H1 (cell line): ENCODE measurements around the gene NBAS. TPM values are rescaled to one million over a fixed set of nuclear protein-coding genes. Genes with fewer than 3 reads are reported as not detected.

Source experiments
- CHD7 ChIP-seq: fragments of 300-600 bp; sonication (generic); IDR thresholded peaks from 2 replicates; pipeline ENCODE4 v1.7.1; 2012; ENCODE audit warnings: low read length, moderate library complexity, mild to moderate bottlenecking, inconsistent platforms; ENCODE audit not compliant: insufficient replicate concordance
- GTF2F1 ChIP-seq: IDR thresholded peaks from 2 replicates; pipeline ENCODE4 v1.6.1; 2012; ENCODE audit warnings: low read depth, low read length, improper control_type of control experiment, borderline replicate concordance
- KDM5A ChIP-seq: fragments of 200-600 bp; IDR thresholded peaks from 2 replicates; pipeline ENCODE4 v1.7.1; 2012; ENCODE audit warnings: mild to moderate bottlenecking, low read length, inconsistent platforms, mixed read lengths
- NANOG ChIP-seq: IDR thresholded peaks from 2 replicates; pipeline ENCODE4 v1.6.1; 2011; ENCODE audit warnings: low read length, low read depth, mild to moderate bottlenecking, inconsistent platforms; ENCODE audit not compliant: insufficient read depth, poor library complexity, severe bottlenecking
- RFX5 ChIP-seq: IDR thresholded peaks from 2 replicates; pipeline ENCODE4 v1.6.1; 2011; ENCODE audit warnings: low read depth, low read length, improper control_type of control experiment, borderline replicate concordance
- polyA plus RNA-seq, 7 experiments: library from polyadenylated mRNA; depleted of rRNA in 3 of 7; stranded (reverse) in 5 of 7; unstranded in 2 of 7; fragments of >200 nt in 5 of 7; fragments of 200-250 nt in 2 of 7; gene quantifications; 1 replicate in 5 of 7; 2 replicates in 1 of 7; 4 replicates in 1 of 7; pipeline versions ENCODE4 v1.2.1 to v1.2.3, GENCODE V29; 2011 to 2013; ENCODE audit warnings: missing spikeins in 2 of 7, mixed read lengths in 2 of 7
- total RNA-seq: library from RNA; stranded (reverse); fragmentation: NEBNext Ultra II Directional; extraction: Animal tissue kit (Norgen Biotek cat#: 25700); gene quantifications from 2 replicates; pipeline ENCODE4 v1.2.1, GENCODE V29; 2021
- TF ChIP-seq, protein P1 (sequence below): IDR thresholded peaks from 2 replicates; pipeline ENCODE4 v1.6.1; 2012; ENCODE audit warnings: inconsistent platforms

NBAS gene
- total and polyA plus RNA-seq, 2 of the 8 experiments (the other 6 are each of a cell fraction or from before 2014, with no cell fraction given), result 19.6 to 34.8 TPM

DNA sequence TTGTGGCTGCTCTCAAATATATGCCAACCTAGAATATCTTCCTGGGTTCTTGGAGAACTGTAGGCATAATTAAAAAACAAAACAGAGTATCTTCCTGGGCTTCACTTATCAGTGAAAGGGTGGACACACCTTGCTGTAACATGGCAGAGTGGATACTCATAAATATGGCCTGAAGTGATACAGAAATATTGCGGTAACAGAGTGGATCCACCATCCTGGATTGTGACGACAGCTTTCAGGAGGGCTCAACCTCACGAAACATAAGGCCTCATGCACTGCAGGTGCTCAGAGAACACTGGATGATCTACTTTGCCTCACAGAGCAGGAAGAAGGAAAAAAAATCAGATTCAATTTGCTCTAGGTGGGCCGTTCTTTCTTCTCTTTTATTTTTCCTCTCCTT, 336.0 kb downstream of the NBAS start (continued):
- TF ChIP-seq CHD7, result no peak
- no peak for TF ChIP-seq KDM5A
- TF ChIP-seq NANOG, result no peak
- no peak for TF ChIP-seq RFX5
- no peak for TF ChIP-seq GTF2F1
- TF ChIP-seq, protein P1, sequence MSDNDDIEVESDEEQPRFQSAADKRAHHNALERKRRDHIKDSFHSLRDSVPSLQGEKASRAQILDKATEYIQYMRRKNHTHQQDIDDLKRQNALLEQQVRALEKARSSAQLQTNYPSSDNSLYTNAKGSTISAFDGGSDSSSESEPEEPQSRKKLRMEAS, result no peak
- TF ChIP-seq, all 59 proteins: peak for 0
